ENCODE data around the gene HDAC10. TPM values are rescaled to one million over a fixed set of nuclear protein-coding genes. Genes with fewer than 3 reads are reported as not detected.
A peak's percentile ranks its signal among the peaks of the same experiment; 100 is the strongest.

The HDAC10 gene
- total RNA-seq, 1 experiment from 2014 or later = 71.3 TPM

DNA sequence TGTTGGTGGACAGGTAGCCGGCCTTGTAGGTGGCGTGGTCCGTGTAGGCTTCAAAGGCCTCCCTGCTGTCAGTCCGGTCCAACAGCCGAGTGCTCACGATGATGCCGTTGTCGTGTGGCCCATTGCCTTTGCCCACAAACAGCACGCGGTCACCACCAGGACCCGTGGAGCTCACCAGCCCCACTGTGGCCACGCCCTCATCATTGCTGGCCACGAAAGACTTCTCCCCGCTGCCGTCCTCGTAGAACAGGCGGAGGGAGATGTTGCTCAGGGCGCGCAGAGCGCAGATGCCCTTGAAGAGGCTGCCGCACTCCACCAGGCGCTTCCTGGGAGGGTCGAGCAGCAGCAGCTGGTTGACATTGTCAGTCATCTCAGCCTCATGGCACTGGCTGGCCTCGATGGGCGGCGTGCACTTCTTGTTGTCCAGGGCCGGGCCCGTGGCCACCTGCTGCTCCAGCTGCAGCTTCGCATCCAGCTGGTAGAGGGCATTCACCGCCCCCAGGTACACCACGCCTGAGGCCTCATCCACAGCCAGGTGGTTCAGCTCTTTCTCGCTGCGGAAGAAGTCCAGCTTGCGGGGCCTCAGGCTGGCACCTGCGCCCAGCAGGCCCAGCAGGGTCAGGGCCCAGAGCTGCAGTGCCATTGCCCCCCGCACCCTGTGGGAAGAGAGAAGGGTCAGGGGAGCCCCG lies 39.0 kb upstream of the HDAC10 start:
- Histone ChIP-seq H3K4me1 (ENCODE audit: control insufficient read depth, insufficient read depth, low read length) (peaks cover 22% of the 10 kb centered on the region), H3K36me3 (ENCODE audit: control insufficient read depth, insufficient read depth, low read length) (no peaks in the 10 kb centered on the region; the same call in 1 of the 2 replicates), H3K4me3 (ENCODE audit: low read depth in 2 of 2, low read length in 2 of 2) (no peak overlapping the region), H3K9me3 (ENCODE audit: control insufficient read depth, insufficient read depth, low read depth, low read length) (no peaks in the 10 kb centered on the region), H3K27ac (ENCODE audit: low read length) (no peak overlapping the region), H3K27me3 (ENCODE audit: control insufficient read depth, insufficient read depth, low read length) (no peaks in the 10 kb centered on the region)
- ATAC-seq = no peak
- TSS peak; percentile 56 for BruUV-seq (replicated peaks)
- intact Hi-C loops (cut with micrococcal nuclease; ENCODE audit: unreplicated experiment) (no loop called here), in situ Hi-C loops (cut with HindIII; ENCODE audit: low pct_unique_long_range_greater_than_20kb, low sequenced_read_pairs) (no loop called here)
- ChIA-PET CTCF (no interaction called here), POLR2A (no interaction called here)
- no peak for DNase-seq (ENCODE audit: low read depth, low spot score)
- no peak for TF ChIP-seq POLR2AphosphoS5 (IDR thresholded peaks at IDR 0.05; ENCODE audit: low read depth, low read length)
- no peak for TF ChIP-seq SIN3A (IDR thresholded peaks at IDR 0.05; ENCODE audit: borderline replicate concordance, insufficient read depth, low read depth, low read length)
- TF ChIP-seq TCF7L2 (IDR thresholded peaks at IDR 0.05; ENCODE audit: low read depth, low read length) = no peak
- no peak for TF ChIP-seq REST (IDR thresholded peaks at IDR 0.05; ENCODE audit: insufficient read depth in 1 of 2, low read depth in 2 of 2, low read length in 1 of 2)
- TF ChIP-seq CTCF (IDR thresholded peaks at IDR 0.05) = no peak

DNA sequence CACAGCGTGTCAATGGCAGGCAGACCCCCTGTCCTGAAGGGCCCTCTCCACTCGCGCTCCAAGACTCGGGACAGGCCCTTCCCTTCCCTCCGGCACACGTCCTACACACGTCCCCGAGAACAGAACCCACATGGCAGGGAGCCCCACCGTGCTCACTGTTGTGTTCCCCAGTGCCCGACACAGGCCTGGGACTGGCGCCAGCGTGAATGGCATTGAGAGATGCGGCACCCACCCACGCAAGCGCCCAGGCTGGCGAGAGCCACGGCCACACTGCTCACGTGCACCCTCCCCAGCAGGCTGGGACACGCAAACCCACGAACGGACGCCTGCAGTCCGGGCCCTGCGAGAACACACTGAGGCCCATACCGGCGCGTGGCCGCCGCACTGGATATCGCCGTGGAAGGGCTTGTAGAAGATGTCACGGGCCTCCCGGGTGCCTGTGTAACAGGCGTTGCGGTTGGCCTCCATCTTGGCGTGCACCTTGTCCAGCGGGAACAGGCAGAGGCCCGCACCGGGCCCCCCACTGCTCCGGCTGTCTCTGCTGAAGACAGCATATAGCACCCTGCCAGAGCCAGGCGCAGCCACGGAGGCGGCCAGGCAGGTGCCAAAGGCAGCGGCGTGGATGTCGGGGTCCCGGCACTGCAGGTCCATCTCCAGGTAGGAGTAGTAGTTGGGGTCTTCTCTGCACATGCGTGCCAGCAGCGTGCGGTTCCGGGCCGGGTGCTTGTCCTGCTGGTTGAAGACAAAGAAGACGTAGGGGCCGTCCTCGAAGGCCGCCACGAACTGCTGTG lies 38.3 kb upstream of the HDAC10 start:
- ChIA-PET POLR2A (no interaction called here), CTCF (no interaction called here)
- Histone ChIP-seq H3K4me1 (ENCODE audit: control insufficient read depth, insufficient read depth, low read length) (peaks cover 15% of the 10 kb centered on the region), H3K4me3 (ENCODE audit: low read depth in 2 of 2, low read length in 2 of 2) (no peak overlapping the region), H3K9me3 (ENCODE audit: control insufficient read depth, insufficient read depth, low read depth, low read length) (no peaks in the 10 kb centered on the region), H3K27ac (ENCODE audit: low read length) (no peak overlapping the region), H3K36me3 (ENCODE audit: control insufficient read depth, insufficient read depth, low read length) (no peaks in the 10 kb centered on the region; the same call in 1 of the 2 replicates), H3K27me3 (ENCODE audit: control insufficient read depth, insufficient read depth, low read length) (no peaks in the 10 kb centered on the region)
- intact Hi-C loops (cut with micrococcal nuclease; ENCODE audit: unreplicated experiment) = no loop called here
- no peak for TF ChIP-seq TCF7L2 (IDR thresholded peaks at IDR 0.05; ENCODE audit: low read depth, low read length)
- TF ChIP-seq SIN3A (IDR thresholded peaks at IDR 0.05; ENCODE audit: borderline replicate concordance, insufficient read depth, low read depth, low read length) = no peak
- TF ChIP-seq CTCF (IDR thresholded peaks at IDR 0.05) = no peak
- in situ Hi-C loops (cut with HindIII; ENCODE audit: low pct_unique_long_range_greater_than_20kb, low sequenced_read_pairs) = no loop called here
- no peak for DNase-seq (ENCODE audit: low read depth, low spot score)
- no peak for ATAC-seq
- no TSS peak for BruUV-seq (replicated peaks)
